GM19468 (cell line): ENCODE results near the gene OR2H1.

Experiments
- ATAC-seq: cut with Tn5 transposase; IDR thresholded peaks from one replicate; pipeline ENCODE4 v1.9.1; 2021; ENCODE audit warnings: mild to moderate bottlenecking, moderate library complexity, moderate number of reproducible peaks; ENCODE audit not compliant: unreplicated experiment; ENCODE audit errors: extremely low read depth

OR2H1 gene

GRCh38 chr6:29507319-29507718 is 50.4 kb downstream of the OR2H1 start:
- ATAC-seq = no peak

GRCh38 chr6:29509239-29509638 is 52.3 kb downstream of the OR2H1 start:
- ATAC-seq = no peak

- no peak for ATAC-seq
These were observed 52.8 kb downstream of the OR2H1 start for GRCh38 chr6:29509711-29510110.

- no peak for ATAC-seq
These were observed 53.2 kb downstream of the OR2H1 start for GRCh38 chr6:29510202-29510601.

GRCh38 chr6:29510746-29511300 is 53.9 kb downstream of the OR2H1 start:
- ATAC-seq = no peak
